MM.1S (cell line): ENCODE measurements around the gene SOCS2.

Source experiments
- EZH2 ChIP-seq: fragments of 300-600 bp; sonication (generic); optimal IDR thresholded peaks from 2 replicates; pipeline ENCODE3; 2017; ENCODE audit warnings: low read depth, mild to moderate bottlenecking, antibody characterized with exemption, low read length, mixed read lengths
- EZH2phosphoT487 ChIP-seq: fragments of 300-600 bp; sonication (generic); IDR thresholded peaks from 2 replicates; pipeline ENCODE4 v1.6.1; 2018; ENCODE audit warnings: antibody characterized with exemption, low read length
- TF ChIP-seq, protein P1 (sequence below): fragments of 300-600 bp; sonication (generic); IDR thresholded peaks from 2 replicates; pipeline ENCODE4 v1.5.1; 2016; ENCODE audit warnings: antibody characterized with exemption, low read length, mixed read lengths

DNA sequence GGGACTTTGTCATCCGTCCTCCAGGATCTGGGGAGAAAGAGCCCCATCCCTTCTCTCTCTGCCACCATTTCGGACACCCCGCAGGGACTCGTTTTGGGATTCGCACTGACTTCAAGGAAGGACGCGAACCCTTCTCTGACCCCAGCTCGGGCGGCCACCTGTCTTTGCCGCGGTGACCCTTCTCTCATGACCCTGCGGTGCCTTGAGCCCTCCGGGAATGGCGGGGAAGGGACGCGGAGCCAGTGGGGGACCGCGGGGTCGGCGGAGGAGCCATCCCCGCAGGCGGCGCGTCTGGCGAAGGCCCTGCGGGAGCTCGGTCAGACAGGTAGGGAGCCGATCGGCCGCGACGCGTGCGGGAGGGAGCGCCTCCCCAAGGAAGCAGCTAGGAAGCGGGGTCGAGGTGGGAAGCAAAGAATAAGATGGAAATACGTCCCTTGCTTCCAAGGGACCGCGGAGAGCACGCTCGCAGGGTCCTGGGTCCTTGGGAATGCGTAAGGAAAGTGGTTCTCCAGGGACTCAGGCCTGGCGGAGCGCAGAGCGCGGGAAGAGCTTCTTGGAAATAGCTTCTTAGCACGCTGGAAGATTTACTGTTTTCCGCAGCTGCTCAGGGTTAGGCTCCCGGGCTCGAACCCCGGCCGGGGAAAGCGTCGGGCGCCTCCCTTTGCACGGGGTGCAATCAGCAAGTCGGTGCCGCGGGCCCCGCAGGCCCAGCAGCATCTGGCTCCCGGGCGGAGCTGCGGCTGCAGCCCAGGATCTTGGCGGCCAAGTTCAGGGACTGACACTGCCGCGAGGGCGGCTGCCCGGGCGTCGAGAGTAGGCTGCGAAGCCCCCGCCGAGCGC, 457 bp downstream of the SOCS2 start:
- TF ChIP-seq, protein P1, sequence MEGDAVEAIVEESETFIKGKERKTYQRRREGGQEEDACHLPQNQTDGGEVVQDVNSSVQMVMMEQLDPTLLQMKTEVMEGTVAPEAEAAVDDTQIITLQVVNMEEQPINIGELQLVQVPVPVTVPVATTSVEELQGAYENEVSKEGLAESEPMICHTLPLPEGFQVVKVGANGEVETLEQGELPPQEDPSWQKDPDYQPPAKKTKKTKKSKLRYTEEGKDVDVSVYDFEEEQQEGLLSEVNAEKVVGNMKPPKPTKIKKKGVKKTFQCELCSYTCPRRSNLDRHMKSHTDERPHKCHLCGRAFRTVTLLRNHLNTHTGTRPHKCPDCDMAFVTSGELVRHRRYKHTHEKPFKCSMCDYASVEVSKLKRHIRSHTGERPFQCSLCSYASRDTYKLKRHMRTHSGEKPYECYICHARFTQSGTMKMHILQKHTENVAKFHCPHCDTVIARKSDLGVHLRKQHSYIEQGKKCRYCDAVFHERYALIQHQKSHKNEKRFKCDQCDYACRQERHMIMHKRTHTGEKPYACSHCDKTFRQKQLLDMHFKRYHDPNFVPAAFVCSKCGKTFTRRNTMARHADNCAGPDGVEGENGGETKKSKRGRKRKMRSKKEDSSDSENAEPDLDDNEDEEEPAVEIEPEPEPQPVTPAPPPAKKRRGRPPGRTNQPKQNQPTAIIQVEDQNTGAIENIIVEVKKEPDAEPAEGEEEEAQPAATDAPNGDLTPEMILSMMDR = no peak
- TF ChIP-seq EZH2phosphoT487 (no peak), EZH2 (no peak)
